Stimulated activated CD4-positive, alpha-beta T cell treated with anti-CD3 and anti-CD28 coated beads, Interleukin-2, amount 100 ng/mL, for 4 hours (primary cell): ENCODE data around the gene TTLL8.

Source experiments
- DNase-seq: peaks from one replicate; pipeline ENCODE4 v3.0.0-alpha.2; 2020; ENCODE audit warnings: low read depth

Gene TTLL8

DNA sequence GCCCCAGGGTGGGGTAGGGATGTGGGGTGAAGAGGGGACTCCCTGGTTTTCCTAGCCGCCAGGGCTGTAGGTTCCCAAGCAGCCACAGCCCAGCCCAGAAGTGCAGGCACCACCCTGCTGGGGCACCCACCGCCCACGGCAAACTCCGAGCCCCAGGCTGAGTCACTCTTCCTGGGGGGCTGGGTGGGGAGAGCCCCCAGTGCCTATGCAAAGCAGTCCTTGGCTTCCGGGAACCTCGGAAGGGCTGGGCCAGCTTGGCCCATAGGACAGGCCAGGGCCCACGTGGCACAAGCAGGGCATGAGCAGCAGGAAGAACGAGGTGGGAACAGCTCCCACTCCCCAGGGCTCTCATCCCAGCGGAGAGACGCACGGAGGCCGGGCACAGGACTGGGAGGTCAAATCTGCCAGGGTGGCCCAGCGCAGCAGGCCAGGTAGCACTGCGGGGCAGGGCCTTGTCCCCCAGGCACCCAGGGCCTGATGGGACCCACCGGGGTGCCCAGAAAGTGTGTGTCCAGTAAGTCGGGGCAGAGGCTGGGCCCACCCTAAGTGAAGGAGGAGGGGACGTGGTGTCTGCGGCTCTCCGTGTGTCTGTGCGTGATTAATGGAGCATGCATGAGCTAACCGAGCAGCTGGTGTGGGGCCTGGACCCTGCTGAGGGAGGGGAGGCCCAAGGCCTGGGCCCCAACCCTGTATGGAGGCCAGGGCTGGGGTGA is 41.0 kb downstream of the TTLL8 start:
- peak; percentile 63 for DNase-seq

DNA sequence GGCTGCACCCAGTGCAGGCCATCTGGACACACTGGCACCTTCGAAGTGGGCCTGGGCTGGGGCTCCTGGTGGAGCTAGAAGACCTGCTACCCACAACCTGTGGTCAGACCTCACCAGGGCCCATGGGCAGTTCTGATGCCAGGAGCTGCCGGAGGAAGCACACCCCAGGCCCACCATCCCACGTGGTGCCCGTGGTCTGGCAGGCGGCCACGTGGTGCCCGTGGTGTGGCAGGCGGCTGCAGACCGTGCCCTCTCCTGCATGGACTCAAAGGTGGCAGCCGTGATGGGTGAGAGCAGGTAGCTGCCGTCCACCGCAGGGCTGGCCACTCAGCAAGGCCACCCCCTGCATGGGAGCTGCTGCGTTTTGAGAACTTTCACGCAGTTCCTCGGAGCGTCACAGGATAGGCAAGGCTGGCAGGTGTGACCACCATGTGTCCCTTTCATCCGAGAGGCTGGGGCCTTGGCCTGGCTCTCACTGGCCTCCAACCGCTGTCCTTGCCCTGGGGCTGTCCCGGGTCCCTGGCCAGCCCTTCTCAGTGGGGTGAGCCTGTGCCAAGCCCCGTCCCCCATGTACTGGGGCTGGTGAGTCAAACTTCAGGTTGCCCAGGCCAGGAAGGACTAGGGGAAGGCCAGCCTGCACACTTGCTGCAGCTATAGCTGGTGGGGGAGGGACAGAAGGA is 41.6 kb downstream of the TTLL8 start:
- no peak for DNase-seq

DNA sequence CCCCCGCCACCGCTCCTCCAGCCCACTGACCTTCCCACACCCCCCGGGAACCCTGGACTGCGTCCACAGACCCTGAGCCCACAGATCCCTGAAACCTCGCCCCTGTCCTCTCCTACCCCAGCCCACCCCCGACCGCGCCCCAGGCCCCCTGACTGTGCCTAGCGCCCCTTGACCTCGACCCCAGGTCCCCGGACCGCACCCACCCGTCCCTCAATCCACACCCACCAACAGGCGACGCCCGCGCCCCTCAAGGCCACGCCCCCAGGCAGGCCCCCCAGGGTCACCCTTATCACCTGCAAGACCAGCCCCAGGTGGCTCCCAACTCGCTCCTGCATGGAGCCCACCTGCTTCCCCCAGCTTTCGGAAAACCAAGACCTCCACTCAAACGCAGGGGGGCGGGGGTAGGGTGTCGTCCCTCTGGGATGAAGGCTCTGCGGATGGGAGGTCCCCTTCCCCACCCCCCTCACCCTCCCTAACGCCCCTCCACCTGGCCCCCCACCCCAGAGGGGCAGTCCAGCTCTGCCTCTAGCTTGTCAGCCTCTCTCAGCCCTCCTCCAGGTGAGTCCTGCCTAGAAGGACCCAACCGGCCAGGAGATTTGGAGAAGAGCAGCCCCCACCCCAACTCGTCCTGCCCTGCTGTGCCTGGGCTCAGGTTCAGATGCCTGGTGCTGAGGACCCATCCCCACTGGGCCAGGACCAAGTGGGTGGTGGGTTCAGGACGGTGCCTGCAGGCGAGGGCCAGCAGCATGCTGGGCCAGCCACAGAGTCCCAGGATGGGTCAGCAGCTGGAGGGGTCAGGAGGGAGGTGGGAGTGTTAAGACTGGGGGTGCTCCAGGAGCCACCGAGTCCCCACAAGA is 42.4 kb downstream of the TTLL8 start:
- no peak for DNase-seq

DNA sequence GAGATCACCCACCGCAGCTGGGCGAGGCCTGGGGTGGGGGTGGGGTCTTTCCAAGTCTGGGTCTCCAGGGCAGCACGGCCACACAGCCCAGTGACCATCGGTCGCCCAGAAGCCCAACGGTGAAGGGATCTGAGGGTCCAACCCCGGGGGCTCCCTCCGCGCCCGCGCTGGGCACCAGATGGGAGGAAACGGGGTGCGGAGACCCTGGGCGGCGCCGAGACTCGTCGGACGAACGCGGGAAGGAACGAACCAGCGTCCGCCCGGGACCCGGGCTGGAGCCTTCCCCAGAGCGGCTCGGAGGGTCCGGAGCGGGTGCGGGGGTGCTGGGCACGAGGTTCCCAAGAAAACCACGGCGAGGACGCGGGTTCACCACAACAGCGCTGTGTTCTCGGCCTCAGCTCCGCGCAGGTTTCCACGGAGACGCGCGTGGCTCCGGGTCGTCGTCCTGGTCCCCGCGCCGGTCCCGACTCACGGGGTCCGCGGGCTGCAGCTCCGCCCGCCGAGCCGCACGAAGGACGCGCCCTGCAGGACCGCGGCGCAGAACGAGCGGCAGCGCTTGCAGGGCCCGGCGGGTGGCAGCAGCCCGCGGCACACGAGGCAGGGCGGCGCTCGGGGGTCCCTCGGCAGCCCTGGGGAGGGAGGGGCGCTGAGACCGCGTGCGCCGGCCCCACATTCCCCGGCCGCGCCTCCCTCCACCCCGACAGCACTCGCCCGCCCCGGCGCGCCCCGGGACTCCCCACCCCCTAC is 43.3 kb downstream of the TTLL8 start:
- DNase-seq, result no peak

DNA sequence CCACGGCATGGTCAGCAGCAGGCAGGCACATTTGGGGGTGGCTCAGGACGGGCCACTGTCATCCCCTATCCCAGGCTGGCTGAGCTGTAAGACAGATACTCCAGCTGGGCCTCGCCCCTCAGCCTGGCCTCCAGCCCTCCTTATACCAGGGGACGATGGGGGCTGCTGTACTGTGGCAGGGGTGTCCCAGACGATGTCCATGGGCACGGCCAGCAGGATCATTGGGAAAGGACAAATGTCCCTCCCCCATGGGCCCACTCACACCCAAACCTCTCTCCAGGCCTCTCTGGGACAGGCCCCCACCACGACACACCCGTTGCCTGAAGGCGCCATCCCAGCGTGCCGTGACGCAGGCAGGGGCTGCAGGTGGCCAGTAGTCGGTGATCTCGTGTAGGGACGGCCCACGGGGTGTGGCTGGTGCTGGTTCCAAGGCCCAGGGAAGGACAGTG is 44.0 kb downstream of the TTLL8 start:
- no peak for DNase-seq

DNA sequence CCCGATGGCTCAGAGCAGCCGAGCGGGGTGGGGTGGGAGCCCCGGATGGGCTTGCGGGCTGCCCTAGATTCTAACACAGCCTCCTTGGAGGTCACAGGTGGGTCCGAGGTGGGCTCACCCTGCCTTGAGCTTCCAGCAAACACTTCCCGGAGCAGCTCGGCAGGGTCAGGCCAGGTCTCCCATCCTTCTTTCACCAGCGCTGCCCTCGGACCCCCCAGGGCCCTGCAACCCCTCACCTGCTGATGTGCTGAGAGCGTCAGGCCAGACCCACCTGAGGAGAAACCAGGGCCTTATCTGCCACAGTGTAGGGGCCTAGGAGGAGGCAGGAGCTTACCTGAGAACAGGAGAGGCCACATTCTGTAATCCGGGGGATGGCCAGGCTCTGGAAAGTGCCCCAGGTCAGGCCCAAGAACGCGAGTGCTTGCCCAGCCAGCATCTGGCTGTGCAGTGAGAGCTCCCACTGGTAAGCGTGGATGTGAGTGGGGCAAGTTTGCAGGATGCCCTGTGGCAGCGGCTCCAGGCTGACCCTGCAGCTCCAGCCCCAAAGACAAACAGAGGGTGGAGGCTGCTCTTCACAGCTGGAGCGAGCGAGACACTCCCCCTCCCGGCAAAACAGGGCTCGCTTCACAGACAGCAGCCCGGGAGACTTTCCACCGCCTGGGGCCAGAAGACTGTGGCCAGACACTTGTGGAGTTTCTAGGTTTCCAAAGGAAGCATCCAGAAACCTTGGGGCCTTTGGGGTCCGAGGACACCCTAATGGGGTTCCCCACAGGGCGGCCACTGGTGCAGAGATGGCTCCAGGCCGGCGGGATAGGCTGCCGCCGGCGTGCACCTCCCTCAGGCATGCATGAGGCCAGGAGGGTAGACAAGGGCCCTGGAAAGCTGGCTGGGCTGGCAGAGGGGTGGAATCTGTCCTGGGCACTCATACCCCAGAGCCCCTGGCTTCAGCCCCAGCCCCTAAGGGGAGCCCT is 45.6 kb downstream of the TTLL8 start, which contains the start of gene IL17REL:
Gene IL17REL, minus strand, starts transcription at position 555 of the 971 bp plus-strand sequence. Its CDS starts 119 bp downstream, at position 436.
- no peak for DNase-seq

DNA sequence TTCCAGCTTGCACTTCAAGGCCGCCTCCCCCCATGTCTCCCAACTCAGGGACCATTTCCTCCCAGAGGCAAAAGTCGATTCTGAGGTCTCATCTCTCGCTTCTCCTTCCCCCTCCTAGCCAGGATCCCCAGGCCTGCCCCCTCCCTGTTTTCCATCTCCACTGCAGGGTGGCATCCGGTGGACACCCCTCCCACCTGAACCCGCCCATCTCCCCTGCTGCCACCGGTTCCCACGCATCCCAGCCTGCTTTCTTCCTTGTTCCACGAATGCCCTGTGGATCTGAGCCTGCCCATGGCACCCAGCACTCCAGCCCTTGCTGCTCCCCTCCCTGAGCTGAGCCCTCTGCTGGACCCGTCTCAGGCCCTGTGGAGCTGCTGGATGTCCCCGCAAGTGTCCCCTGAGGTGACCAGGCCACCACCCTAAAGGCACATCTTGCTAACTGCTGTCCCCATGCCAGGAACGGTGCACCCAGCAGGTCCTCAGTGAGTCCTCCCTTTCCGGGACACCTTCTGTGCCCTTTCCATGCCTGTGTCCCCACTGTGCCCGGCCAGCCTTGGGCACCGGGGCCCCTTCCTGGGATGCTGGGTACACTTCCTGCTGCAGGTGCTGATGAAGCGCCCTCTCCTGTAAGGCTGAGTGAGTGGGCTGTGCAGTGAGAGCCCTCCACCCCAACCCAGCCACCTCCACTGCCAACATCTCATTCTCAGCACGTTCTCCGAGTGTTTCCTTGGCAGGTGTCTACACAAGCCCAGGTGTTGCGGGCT is 46.5 kb downstream of the TTLL8 start:
- DNase-seq, result no peak

DNA sequence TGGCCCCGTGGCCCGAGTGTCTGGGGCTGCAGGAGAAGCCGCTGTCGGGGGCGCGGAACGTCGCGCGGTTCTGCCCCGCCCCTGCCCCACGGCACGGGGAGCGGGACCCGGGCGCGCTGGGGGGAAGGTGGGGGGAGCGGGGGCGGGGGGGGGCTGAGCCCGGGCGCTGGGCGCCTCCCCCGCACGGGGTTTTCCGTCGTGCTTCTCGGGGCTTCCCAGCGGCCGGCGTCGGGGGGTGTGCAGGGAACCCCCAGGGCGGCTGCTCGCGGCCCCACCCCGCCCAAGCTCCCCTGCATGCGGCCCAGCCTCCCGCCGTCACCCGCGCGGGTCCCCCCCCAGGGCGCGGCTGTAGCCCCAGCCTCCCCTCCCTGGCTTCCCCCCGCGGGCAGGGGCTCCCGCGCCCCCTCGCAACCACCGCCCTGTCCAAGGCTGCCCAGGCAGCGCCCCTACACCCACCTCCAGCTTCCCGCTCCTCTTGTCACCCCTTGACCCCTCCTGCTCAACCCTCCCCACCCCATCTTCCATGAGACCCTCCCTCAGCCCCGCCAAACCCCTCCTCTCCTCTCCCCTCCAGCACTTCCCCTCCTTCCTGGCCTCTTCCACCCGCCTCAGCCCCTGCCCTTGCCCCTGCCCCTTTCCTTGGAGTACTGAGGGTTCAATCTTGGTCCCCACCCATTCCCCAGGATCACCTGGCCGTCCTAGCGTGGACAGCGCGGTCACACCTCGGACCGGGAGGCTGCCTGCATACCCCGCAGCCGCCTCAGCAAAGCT is 47.2 kb downstream of the TTLL8 start:
- peak; percentile 82 for DNase-seq

DNA sequence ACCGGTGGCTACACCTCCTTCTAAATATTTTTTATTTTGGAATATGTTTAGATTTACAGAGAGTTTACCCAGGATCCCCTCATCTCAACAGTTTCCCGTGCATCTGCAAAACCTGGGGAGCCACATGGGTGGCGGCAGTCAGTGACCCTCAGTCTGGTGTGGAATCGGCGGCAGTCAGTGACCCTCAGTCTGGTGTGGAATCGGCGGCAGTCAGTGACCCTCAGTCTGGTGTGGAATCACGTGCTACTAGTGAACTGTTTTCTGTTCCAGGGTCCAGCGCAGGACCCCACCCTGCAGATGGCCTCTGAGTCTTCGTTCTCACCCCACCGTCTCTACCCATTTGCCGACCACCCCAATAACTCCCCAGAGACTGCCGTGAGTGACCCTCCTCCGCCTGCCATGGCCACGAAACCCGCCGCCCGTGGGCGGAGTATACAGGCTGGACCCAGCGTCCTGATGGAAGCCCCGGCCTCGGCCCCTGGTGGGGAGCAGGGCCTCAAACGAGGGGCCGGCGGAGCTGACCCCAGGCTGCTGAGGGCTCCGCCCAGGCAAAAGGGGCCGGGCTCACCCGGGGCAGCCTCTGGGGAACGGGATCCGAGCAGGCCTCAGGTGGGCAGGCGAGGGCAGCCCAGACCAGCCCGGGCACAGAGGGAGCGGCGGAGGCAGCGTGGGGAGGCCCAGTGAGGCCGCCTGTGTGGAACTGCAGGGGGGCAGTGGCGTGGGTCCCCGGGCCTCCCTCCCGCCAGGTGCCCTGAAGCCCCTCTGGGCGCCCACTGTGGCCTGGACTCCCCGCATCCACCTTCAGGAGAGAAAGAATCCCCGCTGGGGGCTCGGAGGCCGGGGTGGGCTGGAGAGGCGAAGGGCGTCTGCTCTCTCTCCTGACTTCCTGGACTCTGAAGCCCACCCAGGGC is 48.1 kb downstream of the TTLL8 start:
- no peak for DNase-seq

DNA sequence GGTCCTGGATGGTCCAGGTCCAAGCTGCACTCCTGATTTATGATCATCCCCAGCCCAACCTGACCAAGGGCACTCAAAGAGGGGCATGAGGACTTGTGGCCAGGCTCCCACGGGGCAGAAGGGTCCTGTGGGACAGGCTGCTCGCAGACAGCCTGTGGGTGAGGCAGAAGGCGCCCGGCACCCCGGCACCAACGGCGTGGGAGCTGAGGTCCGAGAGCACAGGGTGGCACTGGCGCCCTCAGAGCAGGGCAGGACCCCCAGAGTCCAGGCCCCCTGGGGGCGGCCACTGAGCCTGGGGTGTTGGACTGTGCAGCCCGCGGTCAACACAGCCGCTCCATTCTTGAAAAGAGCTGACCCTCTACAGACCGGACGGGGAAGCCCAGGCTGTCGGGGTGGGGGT is 48.8 kb downstream of the TTLL8 start:
- DNase-seq, result no peak

DNA sequence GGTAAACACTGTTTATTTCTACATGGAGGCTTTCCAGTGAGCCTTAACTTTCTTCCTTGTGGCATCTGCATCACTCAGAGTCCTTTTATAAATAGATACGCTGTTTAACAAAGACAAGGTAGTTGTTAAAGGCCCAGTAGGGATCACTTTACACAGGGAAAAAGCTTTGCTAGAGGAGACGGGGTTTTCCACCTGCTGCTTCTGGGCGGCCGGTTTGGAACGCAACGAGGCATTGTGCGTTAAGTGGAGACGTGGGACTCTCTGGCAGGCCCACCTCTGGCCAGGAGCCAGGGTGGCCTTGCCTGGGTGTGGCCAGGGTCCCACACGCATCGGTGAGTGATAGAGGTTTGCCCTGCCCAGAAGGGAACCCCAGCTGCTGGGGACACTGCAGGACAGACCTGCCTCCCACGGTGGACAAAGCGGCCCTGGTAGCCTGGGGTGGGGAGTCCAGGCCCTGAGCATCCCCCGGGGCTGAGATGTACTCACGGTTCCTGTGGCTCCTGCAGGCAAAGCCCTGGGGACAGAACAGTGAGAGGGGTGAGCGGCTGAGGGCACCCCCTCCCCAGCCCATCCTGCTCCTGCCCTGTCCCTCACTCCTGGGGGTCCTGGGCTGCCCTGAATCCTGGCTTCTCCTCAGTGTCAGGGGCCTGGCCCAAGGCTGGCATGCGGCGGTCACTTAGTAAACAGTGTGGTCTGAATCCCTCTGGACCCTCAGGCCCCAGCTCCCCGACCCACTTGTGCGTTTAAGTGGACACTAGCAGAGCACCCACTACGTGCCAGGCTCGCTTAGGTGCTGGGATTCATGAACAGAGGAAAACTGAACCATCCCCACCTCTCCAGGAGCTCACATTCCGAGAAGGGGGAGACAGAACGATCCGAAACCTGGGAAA is 49.7 kb downstream of the TTLL8 start:
- DNase-seq, result no peak

DNA sequence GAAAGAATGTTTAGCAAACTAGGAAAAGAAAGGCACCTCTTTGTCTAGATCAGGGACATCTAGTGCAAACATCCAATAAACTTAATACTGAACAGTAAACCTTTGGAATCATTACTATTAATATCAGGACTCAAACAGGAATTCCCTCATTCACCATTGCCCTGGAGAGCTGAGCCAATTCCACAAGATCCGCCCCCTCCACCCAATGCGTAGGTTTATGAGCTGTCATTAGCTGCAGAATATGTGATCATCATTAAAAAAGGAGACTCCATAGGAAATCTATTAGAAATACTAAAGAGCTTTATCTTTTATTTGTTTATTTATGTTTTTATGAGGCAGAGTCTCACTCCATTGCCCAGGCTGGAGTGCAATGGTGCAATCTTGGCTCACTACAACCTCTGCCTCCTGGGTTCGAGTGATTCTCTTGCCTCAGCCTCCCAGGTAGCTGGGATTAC is 51.0 kb downstream of the TTLL8 start:
- no peak for DNase-seq

DNA sequence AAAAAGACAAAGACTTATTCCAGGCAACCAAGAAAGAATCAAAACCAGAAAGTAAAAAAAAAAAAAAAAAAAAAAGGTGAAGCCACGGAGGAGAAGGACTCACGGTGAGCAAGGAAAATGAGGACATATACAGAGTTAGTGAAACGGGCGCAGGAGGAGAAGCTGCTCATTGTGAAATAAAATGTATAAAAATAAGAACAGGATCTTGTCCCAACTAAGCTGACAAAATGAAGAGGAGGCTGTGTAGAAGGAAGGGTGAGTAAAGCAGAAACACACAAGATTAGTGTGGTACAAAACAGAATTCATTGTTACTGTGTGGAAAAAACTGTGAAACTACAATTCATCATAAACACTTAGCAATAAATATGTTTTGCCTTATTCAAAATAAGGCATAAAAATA is 53.2 kb downstream of the TTLL8 start:
- DNase-seq, result no peak

DNA sequence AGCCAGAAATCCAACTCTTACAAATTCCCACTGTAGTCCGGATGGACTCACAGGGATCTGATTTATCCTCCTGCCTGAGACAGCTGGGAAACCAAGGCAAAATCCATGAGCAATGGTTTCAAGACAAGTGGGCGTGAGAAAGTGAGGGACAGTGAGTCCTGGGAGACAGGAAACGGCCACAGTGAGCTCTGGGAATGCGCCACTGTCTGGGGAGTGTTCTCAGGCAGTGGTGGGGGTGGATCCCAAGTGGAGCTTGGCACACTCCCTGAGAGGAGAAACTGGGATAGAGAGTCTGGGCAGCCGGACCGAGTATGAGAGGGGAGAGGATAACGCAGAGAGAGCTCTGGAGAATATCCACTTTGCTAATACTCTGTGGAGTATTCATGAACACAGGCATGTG is 55.3 kb downstream of the TTLL8 start:
- no peak for DNase-seq

DNA sequence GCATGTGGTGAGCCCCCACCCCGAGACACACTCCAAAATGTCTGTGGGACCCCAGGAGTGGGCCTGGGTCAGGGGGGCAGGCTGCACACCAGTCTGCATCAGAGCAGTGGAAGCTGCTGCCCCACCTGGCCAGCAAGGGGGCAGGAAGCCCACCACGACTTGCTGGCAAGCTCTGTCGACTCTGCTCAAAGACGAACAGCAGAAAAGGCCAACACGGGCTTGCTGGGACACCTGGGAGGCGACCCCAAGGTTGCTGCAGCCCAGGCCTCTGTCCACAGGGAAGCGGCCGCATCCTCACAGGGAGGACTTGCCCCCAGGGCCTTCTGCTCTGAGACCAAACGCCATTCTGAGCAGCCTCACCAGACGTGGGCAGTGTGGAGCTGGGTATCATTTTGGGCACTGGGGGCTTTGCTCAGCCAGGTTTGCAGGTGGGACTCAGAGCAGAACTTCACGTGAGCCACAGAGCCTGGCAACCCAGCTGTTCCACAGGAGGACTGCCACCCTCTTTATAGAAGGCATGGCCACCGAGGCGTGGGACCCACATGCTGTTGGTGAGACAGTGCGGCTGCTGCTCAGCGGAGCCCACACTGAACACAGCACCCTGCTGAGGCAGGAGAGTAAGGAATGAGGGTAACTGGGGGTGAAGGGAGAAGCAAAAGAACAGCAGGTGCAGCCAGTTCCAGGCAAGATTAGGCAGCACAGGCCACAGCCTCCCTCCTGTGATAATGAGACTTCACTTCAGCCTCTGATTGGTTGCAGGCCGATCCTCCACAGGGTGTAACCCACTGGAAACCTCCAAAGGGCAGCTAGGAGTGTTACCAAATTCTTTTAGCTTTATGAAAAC is 56.5 kb downstream of the TTLL8 start:
- no peak for DNase-seq
